Airway epithelial cell (primary cell): ENCODE measurements around the gene KLRG1. TPM values are rescaled to one million over a fixed set of nuclear protein-coding genes. Genes with fewer than 3 reads are reported as not detected.

Experiments used
- total RNA-seq: library from RNA; depleted of rRNA; stranded (reverse); fragments of >200 nt; gene quantifications from 2 replicates; pipeline ENCODE4 v1.2.3, GENCODE V29; 2015

The KLRG1 gene
- total RNA-seq, result 0.28 TPM in 1 of 2 replicates, not detected in the other

GRCh38 chr12:8989413-8989812, at the start of gene KLRG1:
KLRG1 (plus strand) TSS chr12:8989546; CDS start chr12:8989636, 90 bp downstream.

GRCh38 chr12:8949342-8950220, 39.8 kb upstream of the KLRG1 start, which contains the start of gene M6PR:
M6PR (minus strand) TSS chr12:8949645; CDS start chr12:8946404, 3,241 bp downstream.

Other genes starting within 250 kb of the KLRG1 start
- 93.6 and 137 TPM in 2 replicates for gene A2ML1, start 166.9 kb upstream of the KLRG1 start, total RNA-seq
- gene PHC1, start 75.0 kb upstream of the KLRG1 start, total RNA-seq, result 7.5 and 10.7 TPM in 2 replicates
- gene M6PR, start 39.9 kb upstream of the KLRG1 start, total RNA-seq, result 84.1 and 87.9 TPM in 2 replicates
- not detected in 2 replicates for gene A2M, start 126.4 kb downstream of the KLRG1 start, total RNA-seq
- not detected in 2 replicates for gene PZP, start 218.8 kb downstream of the KLRG1 start, total RNA-seq